SK-N-SH (cell line): ENCODE results near the gene GTSF1L.

Source experiments
- CTCF ChIP-seq: fragments of 200-600 bp; sonication (generic); IDR thresholded peaks from 2 replicates; pipeline ENCODE4 v1.6.1; 2017; ENCODE audit warnings: antibody characterized with exemption, mild to moderate bottlenecking, moderate library complexity
- GATA2 ChIP-seq: sonication (generic); formaldehyde crosslinking; IDR thresholded peaks from 2 replicates; pipeline ENCODE4 v1.5.0; 2020; ENCODE audit warnings: mild to moderate bottlenecking, missing genetic modification reagents
- RFX5 ChIP-seq: IDR thresholded peaks from 2 replicates; pipeline ENCODE4 v1.6.1; 2012; ENCODE audit warnings: mild to moderate bottlenecking, improper control_type of control experiment, low read length
- TAF1 ChIP-seq: IDR thresholded peaks from 2 replicates; pipeline ENCODE4 v1.6.1; 2012; ENCODE audit warnings: low read depth, mild to moderate bottlenecking, low read length, moderate library complexity, borderline replicate concordance
- USF2 ChIP-seq: fragments of 150-350 bp; IDR thresholded peaks from 2 replicates; pipeline ENCODE4 v1.6.1; 2017; ENCODE audit warnings: antibody characterized with exemption, low read length, low read depth, borderline replicate concordance

- TF ChIP-seq TAF1, result no peak
- TF ChIP-seq RFX5, result no peak
- TF ChIP-seq GATA2 (CRISPR knock-in tag), result no peak
- TF ChIP-seq CTCF, result no peak
- no peak for TF ChIP-seq USF2
Measured at GRCh38 chr20:43736588-43737158, 9.9 kb upstream of the GTSF1L start.
